Left ventricle myocardium inferior (tissue), 1 donor: ENCODE data around the gene PLCB1. TPM values are rescaled to one million over a fixed set of nuclear protein-coding genes. Genes with fewer than 3 reads are reported as not detected.

ENCODE experiments used
- DNase-seq: peaks from one replicate; pipeline ENCODE4 v3.0.0-alpha.2; 2020
- H3K27ac ChIP-seq: fragments of 200-600 bp; replicated peaks from 2 replicates; pipeline ENCODE4 v1.8.0; 2021
- H3K27me3 ChIP-seq: fragments of 200-600 bp; 2 replicates; pipeline ENCODE4 v1.8.0; 2021; ENCODE audit warnings: low read depth
- H3K36me3 ChIP-seq: fragments of 200-600 bp; 2 replicates; pipeline ENCODE4 v1.8.0; 2021
- H3K4me1 ChIP-seq: fragments of 200-600 bp; 2 replicates; pipeline ENCODE4 v1.8.0; 2021
- H3K4me3 ChIP-seq: fragments of 200-600 bp; 2 replicates; pipeline ENCODE4 v1.8.0; 2021; ENCODE audit warnings: mild to moderate bottlenecking, moderate library complexity
- H3K9me3 ChIP-seq: fragments of 200-600 bp; replicated peaks from 2 replicates; pipeline ENCODE4 v1.8.0; 2021
- CTCF ChIP-seq: fragments of 200-600 bp; IDR thresholded peaks from 2 replicates; pipeline ENCODE4 v1.8.0; 2021; ENCODE audit warnings: antibody characterized with exemption, mild to moderate bottlenecking, borderline replicate concordance
- intact Hi-C: fragments of 100-400 bp; cut with micrococcal nuclease; formaldehyde crosslinking; loops from one replicate; pipeline ENCODE4 v1.11.0; 2022
- total RNA-seq: library from RNA; stranded (reverse); fragmentation: NEBNext Ultra II Directional; extraction: Animal tissue kit (Norgen Biotek cat#: 25700); gene quantifications from one replicate; pipeline ENCODE4 v1.2.1, GENCODE V29; 2021
- donor health status: DM: no; HTN: yes; CAD: no; lungs with severe emphysema.

Gene PLCB1
- total RNA-seq, 1 donor from 2014 or later, result 6.0 TPM

GRCh38 chr20:8151372-8151771 lies 19.3 kb downstream of the PLCB1 start:
- Histone ChIP-seq H3K27me3 (no peaks in the 10 kb centered on the region), H3K9me3 (no peaks in the 10 kb centered on the region), H3K27ac (peak overlapping the region; percentile 77), H3K4me3 (peak overlapping the region; percentile 17), H3K36me3 (no peaks in the 10 kb centered on the region), H3K4me1 (peaks cover 82% of the 10 kb centered on the region)
- no peak for DNase-seq
- intact Hi-C loops, result no loop called here
- TF ChIP-seq CTCF, result no peak

GRCh38 chr20:8152183-8152582 lies 20.1 kb downstream of the PLCB1 start:
- intact Hi-C loops, result no loop called here
- Histone ChIP-seq H3K27ac (peak overlapping the region; percentile 77), H3K4me1 (peaks cover 90% of the 10 kb centered on the region), H3K36me3 (no peaks in the 10 kb centered on the region), H3K4me3 (no peak overlapping the region), H3K9me3 (no peaks in the 10 kb centered on the region), H3K27me3 (no peaks in the 10 kb centered on the region)
- no peak for DNase-seq
- no peak for TF ChIP-seq CTCF

- no peaks in the 10 kb centered on the region for H3K27me3 ChIP-seq
- H3K36me3 ChIP-seq, result no peaks in the 10 kb centered on the region
- no peak for DNase-seq
- no peak overlapping the region for H3K4me3 ChIP-seq
- H3K27ac ChIP-seq, result peak overlapping the region; percentile 77
- no peak for TF ChIP-seq CTCF
- no peaks in the 10 kb centered on the region for H3K9me3 ChIP-seq
- intact Hi-C loops, result no loop called here
- peaks cover 86% of the 10 kb centered on the region for H3K4me1 ChIP-seq
These were observed 20.8 kb downstream of the PLCB1 start for GRCh38 chr20:8152847-8153246.

GRCh38 chr20:8153281-8153908 lies 21.3 kb downstream of the PLCB1 start:
- Histone ChIP-seq H3K4me1 (peaks cover 80% of the 10 kb centered on the region), H3K27me3 (no peaks in the 10 kb centered on the region), H3K9me3 (no peaks in the 10 kb centered on the region), H3K36me3 (no peaks in the 10 kb centered on the region), H3K27ac (peak overlapping the region; percentile 77), H3K4me3 (no peak overlapping the region)
- no peak for DNase-seq
- intact Hi-C loops, result no loop called here
- TF ChIP-seq CTCF, result no peak

- no peak for DNase-seq
- Histone ChIP-seq H3K27me3 (no peaks in the 10 kb centered on the region), H3K4me3 (no peak overlapping the region), H3K9me3 (peaks cover 3% of the 10 kb centered on the region), H3K27ac (no peak overlapping the region), H3K36me3 (no peaks in the 10 kb centered on the region), H3K4me1 (peaks cover 68% of the 10 kb centered on the region)
- TF ChIP-seq CTCF, result no peak
- intact Hi-C loops, result no loop called here
These were observed 22.6 kb downstream of the PLCB1 start for GRCh38 chr20:8154638-8155037.
